ENCODE results near the gene ISG20L2.
A peak's percentile ranks its signal among the peaks of the same experiment; 100 is the strongest.

The ISG20L2 gene

GRCh38 chr1:156751757-156752481, 23.4 kb upstream of the ISG20L2 start:
- peak overlapping the region; percentile 88 for H3K4me3 ChIP-seq (ENCODE audit: low read depth, low read length)
- peak; percentile 98 for DNase-seq (ENCODE audit: low read depth)
- no peak for TF ChIP-seq CTCF (IDR thresholded peaks at IDR 0.05; ENCODE audit: insufficient read depth, low read depth, low read length, missing control alignments)

GRCh38 chr1:156751451-156751756, 22.8 kb upstream of the ISG20L2 start, which contains the start of gene HDGF:
Gene HDGF, minus strand, starts transcription at chr1:156751675. Its CDS starts 246 bp downstream, at chr1:156751429.
- no peak for TF ChIP-seq CTCF (IDR thresholded peaks at IDR 0.05; ENCODE audit: insufficient read depth, low read depth, low read length, missing control alignments)
- H3K4me3 ChIP-seq (ENCODE audit: low read depth, low read length): peak within 1 kb of the TSS; percentile 97
- no peak for DNase-seq (ENCODE audit: low read depth)

GRCh38 chr1:156750711-156751450, 22.3 kb upstream of the ISG20L2 start:
- no peak for TF ChIP-seq CTCF (IDR thresholded peaks at IDR 0.05; ENCODE audit: insufficient read depth, low read depth, low read length, missing control alignments)
- H3K4me3 ChIP-seq (ENCODE audit: low read depth, low read length): peak overlapping the region; percentile 97
- DNase-seq (ENCODE audit: low read depth): peak; percentile 60

GRCh38 chr1:156750191-156750672, 21.7 kb upstream of the ISG20L2 start:
- no peak for TF ChIP-seq CTCF (IDR thresholded peaks at IDR 0.05; ENCODE audit: insufficient read depth, low read depth, low read length, missing control alignments)
- peak; percentile 60 for DNase-seq (ENCODE audit: low read depth)
- peak overlapping the region; percentile 97 for H3K4me3 ChIP-seq (ENCODE audit: low read depth, low read length)

GRCh38 chr1:156749419-156750118, 21.0 kb upstream of the ISG20L2 start:
- no peak for TF ChIP-seq CTCF (IDR thresholded peaks at IDR 0.05; ENCODE audit: insufficient read depth, low read depth, low read length, missing control alignments)
- peak overlapping the region; percentile 97 for H3K4me3 ChIP-seq (ENCODE audit: low read depth, low read length)
- no peak for DNase-seq (ENCODE audit: low read depth)

- DNase-seq (ENCODE audit: low read depth): peak; percentile 63
- TF ChIP-seq CTCF (IDR thresholded peaks at IDR 0.05; ENCODE audit: insufficient read depth, low read depth, low read length, missing control alignments): no peak
- H3K4me3 ChIP-seq (ENCODE audit: low read depth, low read length): peak overlapping the region; percentile 97
Observed at GRCh38 chr1:156748670-156749418, 20.3 kb upstream of the ISG20L2 start.
